Dendritic cell treated with granulocyte-macrophage colony-stimulating factor and Interleukin-4, amounts not matched to agents 40 ng/mL and 50 ng/mL, for 4 days (primary cell): Measurements from ENCODE around the gene COL4A2.

Experiments
- H3K27ac Mint-ChIP-seq: one replicate; pipeline ENCODE4 v1.8.0; 2022; ENCODE audit warnings: mild to moderate bottlenecking, mixed read lengths
- H3K27me3 Mint-ChIP-seq: one replicate; pipeline ENCODE4 v1.8.0; 2022; ENCODE audit warnings: mild to moderate bottlenecking, mixed read lengths
- H3K36me3 Mint-ChIP-seq: one replicate; pipeline ENCODE4 v1.8.0; 2022; ENCODE audit warnings: low read depth, mixed read lengths
- H3K4me1 Mint-ChIP-seq: one replicate; pipeline ENCODE4 v1.8.0; 2022; ENCODE audit warnings: low read depth, mixed read lengths
- H3K4me3 Mint-ChIP-seq: one replicate; pipeline ENCODE4 v1.8.0; 2022; ENCODE audit warnings: mild to moderate bottlenecking, moderate library complexity, mixed read lengths
- H3K9me3 Mint-ChIP-seq: one replicate; pipeline ENCODE4 v1.8.0; 2022; ENCODE audit warnings: mixed read lengths
- intact Hi-C: fragments of 100-400 bp; cut with micrococcal nuclease; formaldehyde crosslinking; loops from one replicate; pipeline ENCODE4 v1.15.0; 2022

The COL4A2 gene

GRCh38 chr13:110422913-110423688, 116.0 kb downstream of the COL4A2 start:
- Mint-ChIP-seq H3K9me3 (no peaks in the 10 kb centered on the region), H3K36me3 (no peaks in the 10 kb centered on the region), H3K27ac (no peak overlapping the region), H3K4me3 (no peak overlapping the region), H3K4me1 (no peaks in the 10 kb centered on the region), H3K27me3 (peaks cover 73% of the 10 kb centered on the region)
- intact Hi-C loops, result no loop called here

- Mint-ChIP-seq H3K4me1 (no peaks in the 10 kb centered on the region), H3K36me3 (no peaks in the 10 kb centered on the region), H3K27ac (no peak overlapping the region), H3K9me3 (no peaks in the 10 kb centered on the region), H3K4me3 (no peak overlapping the region), H3K27me3 (peaks cover 72% of the 10 kb centered on the region)
- intact Hi-C loops, result no loop called here
Measured at GRCh38 chr13:110423689-110424302, 116.7 kb downstream of the COL4A2 start.

GRCh38 chr13:110424569-110425443, 117.7 kb downstream of the COL4A2 start:
- H3K36me3 Mint-ChIP-seq, result no peaks in the 10 kb centered on the region
- intact Hi-C loops, result no loop called here
- no peak overlapping the region for H3K4me3 Mint-ChIP-seq
- H3K9me3 Mint-ChIP-seq, result no peaks in the 10 kb centered on the region
- no peaks in the 10 kb centered on the region for H3K4me1 Mint-ChIP-seq
- H3K27ac Mint-ChIP-seq, result no peak overlapping the region
- peaks cover 64% of the 10 kb centered on the region for H3K27me3 Mint-ChIP-seq

- intact Hi-C loops, result no loop called here
- no peaks in the 10 kb centered on the region for H3K36me3 Mint-ChIP-seq
- H3K9me3 Mint-ChIP-seq, result no peaks in the 10 kb centered on the region
- H3K4me1 Mint-ChIP-seq, result no peaks in the 10 kb centered on the region
- H3K27ac Mint-ChIP-seq, result no peak overlapping the region
- H3K4me3 Mint-ChIP-seq, result no peak overlapping the region
- H3K27me3 Mint-ChIP-seq, result peaks cover 59% of the 10 kb centered on the region
Measured at GRCh38 chr13:110425444-110425780, 118.3 kb downstream of the COL4A2 start.

GRCh38 chr13:110426735-110427134, 119.7 kb downstream of the COL4A2 start:
- Mint-ChIP-seq H3K36me3 (no peaks in the 10 kb centered on the region), H3K4me3 (no peak overlapping the region), H3K27me3 (peaks cover 50% of the 10 kb centered on the region), H3K4me1 (no peaks in the 10 kb centered on the region), H3K27ac (no peak overlapping the region), H3K9me3 (no peaks in the 10 kb centered on the region)
- intact Hi-C loops, result no loop called here

GRCh38 chr13:110428313-110428712, 121.2 kb downstream of the COL4A2 start:
- H3K4me3 Mint-ChIP-seq, result no peak overlapping the region
- H3K27me3 Mint-ChIP-seq, result peaks cover 50% of the 10 kb centered on the region
- no peaks in the 10 kb centered on the region for H3K36me3 Mint-ChIP-seq
- intact Hi-C loops, result no loop called here
- no peak overlapping the region for H3K27ac Mint-ChIP-seq
- no peaks in the 10 kb centered on the region for H3K4me1 Mint-ChIP-seq
- H3K9me3 Mint-ChIP-seq, result no peaks in the 10 kb centered on the region

GRCh38 chr13:110430391-110431336, 123.6 kb downstream of the COL4A2 start:
- Mint-ChIP-seq H3K27me3 (peaks cover 48% of the 10 kb centered on the region), H3K4me3 (no peak overlapping the region), H3K27ac (no peak overlapping the region), H3K36me3 (no peaks in the 10 kb centered on the region), H3K9me3 (no peaks in the 10 kb centered on the region), H3K4me1 (no peaks in the 10 kb centered on the region)
- intact Hi-C loops, result no loop called here

GRCh38 chr13:110431425-110432294, 124.6 kb downstream of the COL4A2 start:
- H3K9me3 Mint-ChIP-seq, result no peaks in the 10 kb centered on the region
- H3K27ac Mint-ChIP-seq, result no peak overlapping the region
- H3K36me3 Mint-ChIP-seq, result no peaks in the 10 kb centered on the region
- no peak overlapping the region for H3K4me3 Mint-ChIP-seq
- H3K27me3 Mint-ChIP-seq, result peaks cover 41% of the 10 kb centered on the region
- H3K4me1 Mint-ChIP-seq, result no peaks in the 10 kb centered on the region
- intact Hi-C loops, result no loop called here

- Mint-ChIP-seq H3K4me1 (no peaks in the 10 kb centered on the region), H3K27ac (no peak overlapping the region), H3K4me3 (no peak overlapping the region), H3K36me3 (no peaks in the 10 kb centered on the region), H3K9me3 (no peaks in the 10 kb centered on the region), H3K27me3 (peaks cover 44% of the 10 kb centered on the region)
- intact Hi-C loops, result no loop called here
Measured at GRCh38 chr13:110432522-110432921, 125.4 kb downstream of the COL4A2 start.

- intact Hi-C loops, result no loop called here
- Mint-ChIP-seq H3K27ac (no peak overlapping the region), H3K4me3 (no peak overlapping the region), H3K36me3 (no peaks in the 10 kb centered on the region), H3K4me1 (no peaks in the 10 kb centered on the region), H3K9me3 (no peaks in the 10 kb centered on the region), H3K27me3 (peaks cover 47% of the 10 kb centered on the region)
Measured at GRCh38 chr13:110433014-110433413, 125.9 kb downstream of the COL4A2 start.

GRCh38 chr13:110434629-110435028, 127.5 kb downstream of the COL4A2 start:
- no peaks in the 10 kb centered on the region for H3K36me3 Mint-ChIP-seq
- intact Hi-C loops, result no loop called here
- no peak overlapping the region for H3K4me3 Mint-ChIP-seq
- no peak overlapping the region for H3K27ac Mint-ChIP-seq
- H3K4me1 Mint-ChIP-seq, result no peaks in the 10 kb centered on the region
- no peaks in the 10 kb centered on the region for H3K9me3 Mint-ChIP-seq
- H3K27me3 Mint-ChIP-seq, result peaks cover 50% of the 10 kb centered on the region

- H3K27ac Mint-ChIP-seq, result no peak overlapping the region
- H3K36me3 Mint-ChIP-seq, result no peaks in the 10 kb centered on the region
- H3K4me1 Mint-ChIP-seq, result no peaks in the 10 kb centered on the region
- peaks cover 48% of the 10 kb centered on the region for H3K27me3 Mint-ChIP-seq
- no peaks in the 10 kb centered on the region for H3K9me3 Mint-ChIP-seq
- H3K4me3 Mint-ChIP-seq, result no peak overlapping the region
- intact Hi-C loops, result no loop called here
Measured at GRCh38 chr13:110435331-110435730, 128.2 kb downstream of the COL4A2 start.

GRCh38 chr13:110436276-110436675, 129.2 kb downstream of the COL4A2 start:
- H3K9me3 Mint-ChIP-seq, result no peaks in the 10 kb centered on the region
- intact Hi-C loops, result no loop called here
- H3K27ac Mint-ChIP-seq, result no peak overlapping the region
- no peaks in the 10 kb centered on the region for H3K36me3 Mint-ChIP-seq
- no peak overlapping the region for H3K4me3 Mint-ChIP-seq
- H3K4me1 Mint-ChIP-seq, result no peaks in the 10 kb centered on the region
- peaks cover 46% of the 10 kb centered on the region for H3K27me3 Mint-ChIP-seq
